K562 (cell line): ENCODE measurements around the gene KIAA1958. TPM values are rescaled to one million over a fixed set of nuclear protein-coding genes. Genes with fewer than 3 reads are reported as not detected.

Source experiments
- ARID1B ChIP-seq: fragments of 450-650 bp; IDR thresholded peaks from 2 replicates; pipeline ENCODE4 v1.6.1; 2016; ENCODE audit warnings: antibody characterized with exemption, mild to moderate bottlenecking, inconsistent platforms
- BCOR ChIP-seq: fragments of 450-650 bp; IDR thresholded peaks from 2 replicates; pipeline ENCODE4 v1.6.1; 2016
- CHAMP1 ChIP-seq: fragments of 450-650 bp; IDR thresholded peaks from 2 replicates; pipeline ENCODE4 v1.6.1; 2016; ENCODE audit warnings: mild to moderate bottlenecking
- GTF2F1 ChIP-seq: IDR thresholded peaks from 2 replicates; pipeline ENCODE4 v1.6.1; 2011; ENCODE audit warnings: low read depth, low read length, improper control_type of control experiment
- POLR2H ChIP-seq: IDR thresholded peaks from 2 replicates; pipeline ENCODE4 v1.6.1; 2016; ENCODE audit warnings: missing genetic modification characterization, low read depth, mild to moderate bottlenecking, control low read depth, missing compliant biosample characterization, moderate library complexity
- RERE ChIP-seq: sonication (generic); formaldehyde crosslinking; IDR thresholded peaks from 2 replicates; pipeline ENCODE4 v1.8.0; 2023; ENCODE audit warnings: missing genetic modification reagents, mild to moderate bottlenecking, borderline replicate concordance
- SMC3 ChIP-seq: conservative IDR thresholded peaks from 2 replicates; pipeline ENCODE4 v1.6.1; 2011; ENCODE audit warnings: low read depth, low read length, improper control_type of control experiment; ENCODE audit not compliant: insufficient read depth
- ZFPM2 ChIP-seq: fragments of 250-450 bp; sonication (Bioruptor Pico); IDR thresholded peaks from 2 replicates; pipeline ENCODE4 v1.5.1; 2022; ENCODE audit warnings: mild to moderate bottlenecking
- ZNF277 ChIP-seq: fragments of 250-450 bp; sonication (Bioruptor Pico); IDR thresholded peaks from 2 replicates; pipeline ENCODE4 v1.8.0; 2022; ENCODE audit warnings: inconsistent platforms, mild to moderate bottlenecking, moderate library complexity, borderline replicate concordance
- polyA plus RNA-seq, 8 experiments: library from polyadenylated mRNA; depleted of rRNA in 4 of 8; stranded (reverse) in 5 of 8; unstranded in 3 of 8; fragments of >200 nt; fragmentation: Nextera tagmentation in 2 of 8; fragmentation: Illumina TruSeq in 1 of 8; extraction: Ambion mirVana in 2 of 8; extraction: Trizol in 1 of 8; gene quantifications; 2 replicates each; pipeline versions ENCODE4 v1.2.1 to v1.2.3, GENCODE V29; 2011 to 2014; ENCODE audit warnings: inconsistent platforms in 1 of 8, missing spikeins in 1 of 8
- total RNA-seq, 7 experiments: library from RNA; depleted of rRNA in 6 of 7; stranded (reverse); fragments of >200 nt in 6 of 7; fragmentation: Illumina TruSeq in 2 of 7; extraction: Trizol in 2 of 7; gene quantifications; 2 replicates each; pipeline versions ENCODE4 v1.2.1 to v1.2.3, GENCODE V29; 2011 to 2021; ENCODE audit warnings: low replicate concordance in 1 of 7
- TF ChIP-seq, protein P1 (sequence below): fragments of 250-450 bp; sonication (Bioruptor Pico); IDR thresholded peaks from 2 replicates; pipeline ENCODE4 v1.4.0; 2020; ENCODE audit warnings: borderline replicate concordance
- TF ChIP-seq, protein P2 (sequence below), 2 experiments: fragments of 450-650 bp in 1 of 2; sonication (generic) in 1 of 2; formaldehyde crosslinking in 1 of 2; IDR thresholded peaks in 1 of 2; conservative IDR thresholded peaks in 1 of 2; 2 replicates each; pipeline versions ENCODE4 v1.6.1 to v1.8.1; 2016 to 2023; ENCODE audit warnings: mild to moderate bottlenecking in 2 of 2, moderate library complexity in 2 of 2, inconsistent platforms in 1 of 2, missing genetic modification reagents in 1 of 2

The KIAA1958 gene
- total and polyA plus RNA-seq, 9 of the 15 experiments (the other 6 are each of a cell fraction or from before 2014, with no cell fraction given): 1.1 to 16.0 (median 10.1) TPM

GRCh38 chr9:112535811-112536210 lies 49.2 kb downstream of the KIAA1958 start (continued):
- no peak for TF ChIP-seq RERE (CRISPR knock-in tag)
- TF ChIP-seq ARID1B: no peak
- no peak for TF ChIP-seq ZFPM2 (CRISPR knock-in tag)
- TF ChIP-seq POLR2H: no peak
- TF ChIP-seq, protein P1, sequence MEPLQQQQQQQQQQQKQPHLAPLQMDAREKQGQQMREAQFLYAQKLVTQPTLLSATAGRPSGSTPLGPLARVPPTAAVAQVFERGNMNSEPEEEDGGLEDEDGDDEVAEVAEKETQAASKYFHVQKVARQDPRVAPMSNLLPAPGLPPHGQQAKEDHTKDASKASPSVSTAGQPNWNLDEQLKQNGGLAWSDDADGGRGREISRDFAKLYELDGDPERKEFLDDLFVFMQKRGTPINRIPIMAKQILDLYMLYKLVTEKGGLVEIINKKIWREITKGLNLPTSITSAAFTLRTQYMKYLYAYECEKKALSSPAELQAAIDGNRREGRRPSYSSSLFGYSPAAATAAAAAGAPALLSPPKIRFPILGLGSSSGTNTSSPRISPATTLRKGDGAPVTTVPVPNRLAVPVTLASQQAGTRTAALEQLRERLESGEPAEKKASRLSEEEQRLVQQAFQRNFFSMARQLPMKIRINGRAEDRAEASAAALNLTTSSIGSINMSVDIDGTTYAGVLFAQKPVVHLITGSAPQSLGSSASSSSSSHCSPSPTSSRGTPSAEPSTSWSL: no peak
- no peak for TF ChIP-seq ZNF277 (CRISPR knock-in tag)
- TF ChIP-seq BCOR: no peak
- no peak for TF ChIP-seq SMC3
- no peak for TF ChIP-seq GTF2F1
- TF ChIP-seq, protein P2, sequence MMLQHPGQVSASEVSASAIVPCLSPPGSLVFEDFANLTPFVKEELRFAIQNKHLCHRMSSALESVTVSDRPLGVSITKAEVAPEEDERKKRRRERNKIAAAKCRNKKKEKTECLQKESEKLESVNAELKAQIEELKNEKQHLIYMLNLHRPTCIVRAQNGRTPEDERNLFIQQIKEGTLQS (IDR thresholded peaks at IDR 0.05): no peak
- TF ChIP-seq, protein P2 (CRISPR knock-in tag; conservative IDR thresholded peaks at IDR 0.05): no peak
- TF ChIP-seq CHAMP1: no peak
